GM12864 (cell line): Measurements from ENCODE around the gene ZFHX3.

ENCODE experiments used
- DNase-seq: peaks from one replicate; pipeline ENCODE4 v3.0.0-alpha.2; 2011; ENCODE audit warnings: low read depth
- H3K4me3 ChIP-seq: 2 replicates; pipeline ENCODE4 v1.5.1; 2011; ENCODE audit warnings: mild to moderate bottlenecking, low read depth, low read length, control low read depth
- CTCF ChIP-seq: IDR thresholded peaks from 2 replicates; pipeline ENCODE4 v1.5.1; 2011; ENCODE audit warnings: low read depth, mild to moderate bottlenecking, moderate library complexity, low read length, control low read depth, inconsistent platforms; ENCODE audit errors: missing control alignments

ZFHX3 gene

GRCh38 chr16:72961115-72961832 is 86.7 kb downstream of the ZFHX3 start:
- TF ChIP-seq CTCF, result no peak
- DNase-seq, result no peak
- H3K4me3 ChIP-seq, result no peak overlapping the region

- H3K4me3 ChIP-seq, result no peak overlapping the region
- TF ChIP-seq CTCF, result no peak
- no peak for DNase-seq
Measured at GRCh38 chr16:72960101-72960500, 87.8 kb downstream of the ZFHX3 start.

- no peak for DNase-seq
- no peak for TF ChIP-seq CTCF
- H3K4me3 ChIP-seq, result no peak overlapping the region
Measured at GRCh38 chr16:72959301-72959996, 88.5 kb downstream of the ZFHX3 start.

GRCh38 chr16:72958522-72959076 is 89.3 kb downstream of the ZFHX3 start:
- no peak overlapping the region for H3K4me3 ChIP-seq
- TF ChIP-seq CTCF, result no peak
- no peak for DNase-seq

- TF ChIP-seq CTCF, result no peak
- H3K4me3 ChIP-seq, result no peak overlapping the region
- DNase-seq, result no peak
Measured at GRCh38 chr16:72957303-72958277, 90.3 kb downstream of the ZFHX3 start.
